Hepatocyte (in vitro differentiated cells): ENCODE results near the gene MLH3. TPM values are rescaled to one million over a fixed set of nuclear protein-coding genes. Genes with fewer than 3 reads are reported as not detected.
A peak's percentile ranks its signal among the peaks of the same experiment; 100 is the strongest.

Experiments
- DNase-seq: peaks from one replicate; pipeline ENCODE4 v3.0.0-alpha.2; 2016; ENCODE audit warnings: low spot score
- H2AFZ ChIP-seq: fragments of 200-600 bp; sonication (generic); 2 replicates; pipeline ENCODE4 v1.6.0; 2016; ENCODE audit warnings: antibody characterized with exemption, mild to moderate bottlenecking
- H3K27ac ChIP-seq: fragments of 200-600 bp; sonication (generic); 2 replicates; pipeline ENCODE4 v1.5.1; 2016; ENCODE audit warnings: mild to moderate bottlenecking
- H3K27me3 ChIP-seq: fragments of 200-600 bp; sonication (generic); 2 replicates; pipeline ENCODE4 v1.6.1; 2016
- H3K36me3 ChIP-seq: fragments of 200-600 bp; sonication (generic); replicated peaks from 2 replicates; pipeline ENCODE4 v1.5.1; 2016; ENCODE audit warnings: low read depth; ENCODE audit not compliant: insufficient read depth
- H3K4me1 ChIP-seq: fragments of 200-600 bp; sonication (generic); 2 replicates; pipeline ENCODE4 v1.5.1; 2016; ENCODE audit warnings: mild to moderate bottlenecking, moderate library complexity; ENCODE audit not compliant: insufficient read depth
- H3K4me2 ChIP-seq: fragments of 200-600 bp; sonication (generic); 2 replicates; pipeline ENCODE4 v1.6.0; 2016
- H3K4me3 ChIP-seq: fragments of 200-600 bp; sonication (generic); 2 replicates; pipeline ENCODE4 v1.5.1; 2016; ENCODE audit warnings: mild to moderate bottlenecking
- H3K79me2 ChIP-seq: fragments of 200-600 bp; sonication (generic); 2 replicates; pipeline ENCODE4 v1.6.0; 2017; ENCODE audit warnings: mild to moderate bottlenecking
- H3K9me2 ChIP-seq: fragments of 200-600 bp; sonication (generic); replicated peaks from 2 replicates; pipeline ENCODE4 v1.6.0; 2017; ENCODE audit warnings: mild to moderate bottlenecking; ENCODE audit not compliant: insufficient read depth
- H3K9me3 ChIP-seq: fragments of 200-600 bp; sonication (generic); 2 replicates; pipeline ENCODE4 v1.5.1; 2016; ENCODE audit warnings: low read depth, mild to moderate bottlenecking
- H4K20me1 ChIP-seq: fragments of 200-600 bp; sonication (generic); 2 replicates; pipeline ENCODE4 v1.6.0; 2016; ENCODE audit warnings: mild to moderate bottlenecking; ENCODE audit not compliant: insufficient read depth, poor library complexity, severe bottlenecking
- CTCF ChIP-seq: fragments of 200-600 bp; sonication (generic); IDR thresholded peaks from 2 replicates; pipeline ENCODE4 v1.5.1; 2016; ENCODE audit warnings: antibody characterized with exemption, mild to moderate bottlenecking; ENCODE audit not compliant: poor library complexity
- EZH2 ChIP-seq: fragments of 200-600 bp; sonication (generic); IDR thresholded peaks from 2 replicates; pipeline ENCODE4 v1.6.1; 2016; ENCODE audit warnings: antibody characterized with exemption, mild to moderate bottlenecking, borderline replicate concordance
- EZH2phosphoT487 ChIP-seq: fragments of 200-600 bp; sonication (generic); IDR thresholded peaks from one replicate; pipeline ENCODE4 v1.6.1; 2018; ENCODE audit warnings: antibody characterized with exemption, mild to moderate bottlenecking, low read depth, moderate library complexity; ENCODE audit not compliant: unreplicated experiment, severe bottlenecking
- WGBS: methylation state at CpG from one replicate; pipeline ENCODE4 v1.1.6; 2016; ENCODE audit warnings: low lambda C conversion rate; ENCODE audit errors: missing lambda C conversion rate; 5-methylcytosine and 5-hydroxymethylcytosine counted together
- polyA plus RNA-seq: library from polyadenylated mRNA; unstranded; fragments of >200 nt; fragmentation: Nextera tagmentation; extraction: Ambion mirVana; gene quantifications from 2 replicates; pipeline ENCODE4 v1.2.1, GENCODE V29; 2016
- total RNA-seq: library from RNA; depleted of rRNA; stranded (reverse); fragments of >200 nt; gene quantifications from 2 replicates; pipeline ENCODE4 v1.2.3, GENCODE V29; 2014

The MLH3 gene
- total and polyA plus RNA-seq, 2 experiments from 2014 or later = 8.5 to 15.6 TPM

GRCh38 chr14:75053396-75054291 lies 2.4 kb upstream of the MLH3 start:
- Histone ChIP-seq H3K27ac (no peak overlapping the region), H3K27me3 (no peaks in the 10 kb centered on the region), H3K4me3 (no peak overlapping the region), H3K4me2 (no peak overlapping the region), H3K9me2 (no peaks in the 10 kb centered on the region), H3K36me3 (no peaks in the 10 kb centered on the region), H2AFZ (no peak overlapping the region), H3K9me3 (no peaks in the 10 kb centered on the region), H3K4me1 (peaks cover 8% of the 10 kb centered on the region), H4K20me1 (no peaks in the 10 kb centered on the region), H3K79me2 (peaks cover 15% of the 10 kb centered on the region)
- TF ChIP-seq EZH2 (no peak), CTCF (no peak), EZH2phosphoT487 (no peak)
- WGBS = 60% methylated on average over 5 of the region's 5 CpGs
- no peak for DNase-seq

DNA sequence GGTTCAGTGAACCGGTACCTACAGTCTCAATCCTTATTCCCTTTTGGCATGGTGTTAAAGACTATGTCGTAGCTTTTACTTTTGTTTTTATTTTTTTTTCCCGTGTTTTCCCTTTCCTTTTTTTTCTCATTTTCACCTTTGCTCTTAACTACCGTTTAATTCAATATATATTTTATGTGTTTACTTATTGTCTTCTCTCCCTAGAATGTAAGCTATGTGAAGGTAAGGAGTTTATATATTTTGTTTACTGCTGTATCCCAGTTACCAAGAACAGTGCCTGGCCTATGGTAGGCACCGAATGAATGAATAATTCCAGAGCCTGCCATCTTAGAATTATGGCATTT lies 261 bp upstream of the MLH3 start:
- H3K36me3 ChIP-seq = no peaks in the 10 kb centered on the region
- H3K4me2 ChIP-seq = peak overlapping the region; percentile 81
- peaks cover 8% of the 10 kb centered on the region for H3K4me1 ChIP-seq
- no peak for DNase-seq
- TF ChIP-seq EZH2phosphoT487 (no peak), CTCF (no peak), EZH2 (no peak)
- no peaks in the 10 kb centered on the region for H4K20me1 ChIP-seq
- 38% methylated on average over 5 of the region's 5 CpGs for whole genome bisulfite sequencing
- H3K27me3 ChIP-seq = no peaks in the 10 kb centered on the region
- H3K4me3 ChIP-seq = peak overlapping the region; percentile 35
- H3K27ac ChIP-seq = no peak overlapping the region
- peaks cover 19% of the 10 kb centered on the region for H3K79me2 ChIP-seq
- H3K9me3 ChIP-seq = no peaks in the 10 kb centered on the region
- H2AFZ ChIP-seq = peak overlapping the region; percentile 64
- no peaks in the 10 kb centered on the region for H3K9me2 ChIP-seq

DNA sequence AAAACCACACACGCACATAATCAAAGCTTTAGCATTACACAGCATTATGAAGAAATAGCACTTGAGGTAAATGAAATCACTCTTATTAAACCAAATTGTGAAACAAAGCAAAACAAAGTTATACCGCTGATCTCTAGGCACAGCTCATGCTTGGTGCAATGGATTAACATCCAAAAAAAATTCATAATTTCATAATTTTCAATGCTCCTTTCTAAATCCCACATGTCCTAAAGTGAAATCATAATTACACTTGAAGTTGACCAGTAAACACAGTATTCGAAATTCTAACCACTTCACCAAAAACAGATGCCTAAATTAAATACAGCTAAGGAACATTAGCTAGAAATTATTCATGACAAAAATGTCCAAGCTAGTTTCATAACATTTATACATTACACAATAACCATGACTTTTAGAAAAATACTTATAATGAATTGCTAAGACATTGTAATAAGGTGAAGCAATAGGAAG lies 1.5 kb downstream of the MLH3 start:
- TF ChIP-seq EZH2phosphoT487 (no peak), CTCF (no peak), EZH2 (no peak)
- no peak overlapping the region for H3K4me3 ChIP-seq
- no peaks in the 10 kb centered on the region for H3K36me3 ChIP-seq
- peaks cover 24% of the 10 kb centered on the region for H3K79me2 ChIP-seq
- H2AFZ ChIP-seq = no peak overlapping the region
- H3K9me2 ChIP-seq = no peaks in the 10 kb centered on the region
- H3K4me1 ChIP-seq = peaks cover 8% of the 10 kb centered on the region
- H3K27ac ChIP-seq = no peak overlapping the region
- no peak for DNase-seq
- H3K9me3 ChIP-seq = no peaks in the 10 kb centered on the region
- WGBS = 90% methylated on average over 3 of the region's 3 CpGs
- H3K4me2 ChIP-seq = peak overlapping the region; percentile 81
- no peaks in the 10 kb centered on the region for H4K20me1 ChIP-seq
- H3K27me3 ChIP-seq = no peaks in the 10 kb centered on the region
